Endodermal cell (in vitro differentiated cells): ENCODE measurements around the gene RNF11. TPM values are rescaled to one million over a fixed set of nuclear protein-coding genes. Genes with fewer than 3 reads are reported as not detected.

ENCODE experiments used
- DNase-seq: peaks from one replicate; pipeline ENCODE4 v3.0.0-alpha.2; 2017
- H3K27ac ChIP-seq: 2 replicates; pipeline ENCODE4 v1.5.1; 2013; ENCODE audit warnings: mild to moderate bottlenecking, low read depth, low read length, moderate library complexity
- H3K27me3 ChIP-seq: 2 replicates; pipeline ENCODE4 v1.6.1; 2013; ENCODE audit warnings: mild to moderate bottlenecking, low read length, moderate library complexity; ENCODE audit not compliant: insufficient read depth, control insufficient read depth, poor library complexity, severe bottlenecking
- H3K36me3 ChIP-seq: 2 replicates; pipeline ENCODE4 v1.7.0; 2013; ENCODE audit warnings: mild to moderate bottlenecking, low read length, moderate library complexity; ENCODE audit not compliant: control insufficient read depth, insufficient read depth
- H3K4me1 ChIP-seq: one replicate; pipeline ENCODE4 v1.7.0; 2013; ENCODE audit warnings: low read length; ENCODE audit not compliant: control insufficient read depth, insufficient read depth
- H3K4me3 ChIP-seq: 2 replicates; pipeline ENCODE4 v1.5.1; 2013; ENCODE audit warnings: mild to moderate bottlenecking, low read length, moderate library complexity
- H3K9ac ChIP-seq: 2 replicates; pipeline ENCODE4 v1.6.1; 2013; ENCODE audit warnings: mild to moderate bottlenecking, low read length, moderate library complexity; ENCODE audit not compliant: poor library complexity, severe bottlenecking; ENCODE audit errors: extremely low read depth
- H3K9me3 ChIP-seq: 2 replicates; pipeline ENCODE4 v1.6.1; 2013; ENCODE audit warnings: mild to moderate bottlenecking, low read length, moderate library complexity; ENCODE audit not compliant: control insufficient read depth
- H3K27ac Mint-ChIP-seq: 2 replicates; pipeline ENCODE4 v1.8.0; 2020; ENCODE audit warnings: mixed read lengths
- H3K27me3 Mint-ChIP-seq: 2 replicates; pipeline ENCODE4 v1.8.0; 2021; ENCODE audit warnings: mild to moderate bottlenecking, mixed read lengths; ENCODE audit not compliant: insufficient read depth
- H3K36me3 Mint-ChIP-seq: 2 replicates; pipeline ENCODE4 v1.8.0; 2020; ENCODE audit warnings: low read depth, mixed read lengths
- H3K4me1 Mint-ChIP-seq: 2 replicates; pipeline ENCODE4 v1.8.0; 2020; ENCODE audit warnings: mixed read lengths
- H3K4me3 Mint-ChIP-seq: 2 replicates; pipeline ENCODE4 v1.8.0; 2020; ENCODE audit warnings: mild to moderate bottlenecking, moderate library complexity, mixed read lengths
- H3K9me3 Mint-ChIP-seq: 2 replicates; pipeline ENCODE4 v1.8.0; 2020; ENCODE audit warnings: mild to moderate bottlenecking, mixed read lengths
- CTCF ChIP-seq: fragments of 200-600 bp; sonication (generic); conservative IDR thresholded peaks from 2 replicates; pipeline ENCODE4 v1.5.0; 2021; ENCODE audit warnings: antibody characterized with exemption, mild to moderate bottlenecking
- WGBS, 2 experiments: methylation state at CpG; one replicate each; pipeline versions ENCODE4 v1.1.5 to v1.1.7; 2013; ENCODE audit warnings: missing lambda C conversion rate in 2 of 2, mixed read lengths in 1 of 2; ENCODE audit not compliant: insufficient coverage in 1 of 2, insufficient read length in 1 of 2; 5-methylcytosine and 5-hydroxymethylcytosine counted together
- total RNA-seq, 2 donors: library from RNA; stranded (reverse); fragmentation: NEBNext Ultra II Directional in 1 of 2; extraction: Animal tissue kit (Norgen Biotek cat#: 25700) in 1 of 2; gene quantifications; 2 replicates in 1 of 2; 3 replicates in 1 of 2; pipeline ENCODE4 v1.2.1, GENCODE V29; 2021

The RNF11 gene
- total RNA-seq, 2 donors from 2014 or later, result 84.1 to 103 TPM

GRCh38 chr1:51297401-51298321 lies 61.6 kb downstream of the RNF11 start:
- H3K27ac Mint-ChIP-seq, result no peak overlapping the region
- TF ChIP-seq CTCF, result no peak
- no peak overlapping the region for H3K4me3 ChIP-seq

GRCh38 chr1:51298322-51298705 lies 62.2 kb downstream of the RNF11 start:
- H3K27me3 Mint-ChIP-seq, result peaks cover 10% of the 10 kb centered on the region
- Histone ChIP-seq H3K9me3 (peaks cover 25% of the 10 kb centered on the region), H3K36me3 (no peaks in the 10 kb centered on the region), H3K27ac (no peak overlapping the region), H3K4me3 (no peak overlapping the region), H3K9ac (no peak overlapping the region), H3K27me3 (no peaks in the 10 kb centered on the region), H3K4me1 (peaks cover 7% of the 10 kb centered on the region)
- DNase-seq, result no peak
- no peak overlapping the region for H3K27ac Mint-ChIP-seq
- H3K4me1 Mint-ChIP-seq, result peaks cover 9% of the 10 kb centered on the region
- no peak overlapping the region for H3K4me3 Mint-ChIP-seq
- 83 to 87% methylated on average over 3 to 4 of the region's 4 CpGs for WGBS, 2 experiments
- TF ChIP-seq CTCF, result no peak
- peaks cover 17% of the 10 kb centered on the region for H3K36me3 Mint-ChIP-seq
- peaks cover 29% of the 10 kb centered on the region for H3K9me3 Mint-ChIP-seq

More at GRCh38 chr1:51297401-51298321, 61.6 kb downstream of the RNF11 start:
- peaks cover 7% of the 10 kb centered on the region for H3K4me1 ChIP-seq
- no peaks in the 10 kb centered on the region for H3K36me3 ChIP-seq
- Mint-ChIP-seq H3K4me1 (peaks cover 9% of the 10 kb centered on the region), H3K4me3 (peak overlapping the region; percentile 22), H3K36me3 (peaks cover 17% of the 10 kb centered on the region), H3K9me3 (peaks cover 29% of the 10 kb centered on the region), H3K27me3 (peaks cover 10% of the 10 kb centered on the region)
- H3K9me3 ChIP-seq, result peaks cover 25% of the 10 kb centered on the region
- WGBS, 2 experiments, result 93 to 95% methylated on average over 22 to 25 of the region's 25 CpGs
- no peaks in the 10 kb centered on the region for H3K27me3 ChIP-seq
- H3K27ac ChIP-seq, result no peak overlapping the region
- DNase-seq, result no peak
- no peak overlapping the region for H3K9ac ChIP-seq

- Mint-ChIP-seq H3K4me3 (no peak overlapping the region), H3K27ac (no peak overlapping the region), H3K4me1 (peaks cover 9% of the 10 kb centered on the region), H3K36me3 (peaks cover 17% of the 10 kb centered on the region), H3K9me3 (peaks cover 29% of the 10 kb centered on the region), H3K27me3 (peaks cover 10% of the 10 kb centered on the region)
- H3K36me3 ChIP-seq, result no peaks in the 10 kb centered on the region
- TF ChIP-seq CTCF, result no peak
- H3K4me3 ChIP-seq, result peak overlapping the region; percentile 23
- H3K9ac ChIP-seq, result no peak overlapping the region
- peaks cover 7% of the 10 kb centered on the region for H3K4me1 ChIP-seq
- no peak overlapping the region for H3K27ac ChIP-seq
- 96 to 98% methylated on average over 7 to 11 of the region's 11 CpGs for WGBS, 2 experiments
- H3K9me3 ChIP-seq, result peaks cover 25% of the 10 kb centered on the region
- H3K27me3 ChIP-seq, result no peaks in the 10 kb centered on the region
- no peak for DNase-seq
Observed at GRCh38 chr1:51299185-51299885, 63.3 kb downstream of the RNF11 start.
